Mucosa of stomach (tissue), 1 donor: ENCODE measurements around the gene CHRNA3.
A peak's percentile ranks its signal among the peaks of the same experiment; 100 is the strongest.

ENCODE experiments used
- H3K27me3 ChIP-seq: one replicate; pipeline ENCODE4 v1.7.0; 2013; ENCODE audit warnings: mild to moderate bottlenecking, low read length; ENCODE audit not compliant: control insufficient read depth, insufficient read depth
- H3K36me3 ChIP-seq: one replicate; pipeline ENCODE4 v1.7.0; 2013; ENCODE audit warnings: low read length; ENCODE audit not compliant: control insufficient read depth, insufficient read depth
- H3K4me1 ChIP-seq: one replicate; pipeline ENCODE4 v1.7.0; 2013; ENCODE audit warnings: mild to moderate bottlenecking, low read length; ENCODE audit not compliant: control insufficient read depth, insufficient read depth
- H3K4me3 ChIP-seq: one replicate; pipeline ENCODE4 v1.7.0; 2013; ENCODE audit warnings: low read length
- H3K9ac ChIP-seq: one replicate; pipeline ENCODE4 v1.7.0; 2013; ENCODE audit warnings: mild to moderate bottlenecking, low read length, moderate library complexity
- H3K9me3 ChIP-seq: one replicate; pipeline ENCODE4 v1.7.0; 2013; ENCODE audit warnings: mild to moderate bottlenecking, low read length, moderate library complexity; ENCODE audit not compliant: control insufficient read depth
- donor health status: Pancreatic carcinoma.

The CHRNA3 gene

DNA sequence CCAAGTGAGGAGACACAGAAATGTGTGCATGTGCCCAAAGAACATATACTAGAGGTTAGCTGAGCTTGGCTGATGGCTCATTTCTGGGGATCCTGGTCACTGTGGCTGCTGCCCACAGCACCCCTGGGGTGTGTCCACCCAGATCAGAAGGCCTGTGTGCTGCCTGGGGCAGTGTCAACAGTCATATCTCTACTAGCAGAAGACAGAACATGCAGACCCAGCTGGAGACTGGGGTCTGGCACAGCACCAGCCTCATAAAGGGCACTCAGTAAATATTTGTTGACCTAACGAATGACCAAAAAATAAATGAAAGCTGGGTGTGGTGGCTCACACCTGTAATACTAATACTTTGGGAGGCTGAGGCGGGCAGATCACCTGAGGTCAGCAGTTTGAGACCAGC is 16.4 kb downstream of the CHRNA3 start:
- H3K9me3 ChIP-seq, result no peaks in the 10 kb centered on the region
- no peak overlapping the region for H3K4me3 ChIP-seq
- no peaks in the 10 kb centered on the region for H3K4me1 ChIP-seq
- H3K9ac ChIP-seq, result no peak overlapping the region
- no peaks in the 10 kb centered on the region for H3K36me3 ChIP-seq
- H3K27me3 ChIP-seq, result no peaks in the 10 kb centered on the region

GRCh38 chr15:78603467-78603866 is 17.3 kb downstream of the CHRNA3 start:
- Histone ChIP-seq H3K9me3 (no peaks in the 10 kb centered on the region), H3K36me3 (no peaks in the 10 kb centered on the region), H3K4me3 (no peak overlapping the region), H3K9ac (no peak overlapping the region), H3K27me3 (no peaks in the 10 kb centered on the region), H3K4me1 (no peaks in the 10 kb centered on the region)

GRCh38 chr15:78599189-78599588 is 21.6 kb downstream of the CHRNA3 start:
- Histone ChIP-seq H3K36me3 (no peaks in the 10 kb centered on the region), H3K9me3 (no peaks in the 10 kb centered on the region), H3K9ac (no peak overlapping the region), H3K4me1 (no peaks in the 10 kb centered on the region), H3K27me3 (no peaks in the 10 kb centered on the region), H3K4me3 (no peak overlapping the region)

GRCh38 chr15:78598348-78598747 is 22.4 kb downstream of the CHRNA3 start:
- Histone ChIP-seq H3K4me1 (no peaks in the 10 kb centered on the region), H3K9ac (no peak overlapping the region), H3K27me3 (no peaks in the 10 kb centered on the region), H3K36me3 (no peaks in the 10 kb centered on the region), H3K4me3 (no peak overlapping the region), H3K9me3 (no peaks in the 10 kb centered on the region)

DNA sequence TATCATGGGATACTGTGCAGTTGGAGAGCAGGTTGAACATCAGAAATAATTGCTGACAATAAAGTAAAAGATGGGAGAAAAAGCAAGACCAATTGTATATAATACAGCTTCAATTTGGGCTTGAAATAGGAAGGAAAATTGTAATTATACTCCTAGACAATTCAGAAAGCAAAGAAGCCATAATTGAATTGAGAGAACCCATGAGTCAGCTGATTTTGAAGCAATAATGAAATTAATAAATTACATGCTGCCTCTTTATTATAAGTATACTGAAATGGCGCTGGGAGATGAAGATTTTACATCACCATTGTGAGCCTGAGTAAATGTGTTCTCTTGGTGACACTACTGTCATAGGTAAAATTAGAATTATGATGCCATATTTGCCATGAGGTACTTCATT is 23.2 kb downstream of the CHRNA3 start:
- Histone ChIP-seq H3K36me3 (no peaks in the 10 kb centered on the region), H3K9me3 (no peaks in the 10 kb centered on the region), H3K27me3 (no peaks in the 10 kb centered on the region), H3K4me1 (no peaks in the 10 kb centered on the region), H3K9ac (no peak overlapping the region), H3K4me3 (no peak overlapping the region)

DNA sequence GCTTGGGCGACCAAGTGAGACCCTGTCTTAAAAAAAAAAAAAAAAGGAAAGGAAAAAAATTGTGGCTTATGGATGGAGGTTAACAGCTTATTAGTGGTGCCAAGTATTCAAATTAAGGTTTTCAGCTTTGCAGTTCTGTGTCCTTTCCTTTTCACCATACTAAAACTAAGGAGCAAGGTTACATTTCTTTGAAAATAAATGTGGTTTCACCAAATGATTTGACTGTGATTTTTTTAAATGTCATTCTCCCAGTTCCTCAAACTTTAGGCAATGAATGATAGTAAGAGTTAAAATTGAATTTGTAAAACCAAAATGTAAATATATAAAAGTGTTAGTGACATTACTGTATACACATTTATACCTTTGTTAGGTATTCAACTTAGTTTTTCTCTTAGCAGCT is 45.9 kb downstream of the CHRNA3 start:
- Histone ChIP-seq H3K9ac (no peak overlapping the region), H3K27me3 (no peaks in the 10 kb centered on the region), H3K4me1 (no peaks in the 10 kb centered on the region), H3K4me3 (no peak overlapping the region), H3K36me3 (no peaks in the 10 kb centered on the region), H3K9me3 (no peaks in the 10 kb centered on the region)

- H3K9ac ChIP-seq, result no peak overlapping the region
- no peaks in the 10 kb centered on the region for H3K36me3 ChIP-seq
- no peaks in the 10 kb centered on the region for H3K9me3 ChIP-seq
- no peaks in the 10 kb centered on the region for H3K4me1 ChIP-seq
- no peaks in the 10 kb centered on the region for H3K27me3 ChIP-seq
- no peak overlapping the region for H3K4me3 ChIP-seq
Measured at GRCh38 chr15:78573416-78573815, 47.4 kb downstream of the CHRNA3 start.

GRCh38 chr15:78571382-78571781 is 49.4 kb downstream of the CHRNA3 start:
- no peaks in the 10 kb centered on the region for H3K9me3 ChIP-seq
- H3K4me1 ChIP-seq, result peaks cover 1% of the 10 kb centered on the region
- no peaks in the 10 kb centered on the region for H3K36me3 ChIP-seq
- H3K9ac ChIP-seq, result no peak overlapping the region
- peaks cover 3% of the 10 kb centered on the region for H3K27me3 ChIP-seq
- no peak overlapping the region for H3K4me3 ChIP-seq

GRCh38 chr15:78570710-78571109 is 50.1 kb downstream of the CHRNA3 start:
- no peak overlapping the region for H3K4me3 ChIP-seq
- peaks cover 9% of the 10 kb centered on the region for H3K27me3 ChIP-seq
- no peaks in the 10 kb centered on the region for H3K9me3 ChIP-seq
- no peaks in the 10 kb centered on the region for H3K36me3 ChIP-seq
- peaks cover 8% of the 10 kb centered on the region for H3K4me1 ChIP-seq
- no peak overlapping the region for H3K9ac ChIP-seq

DNA sequence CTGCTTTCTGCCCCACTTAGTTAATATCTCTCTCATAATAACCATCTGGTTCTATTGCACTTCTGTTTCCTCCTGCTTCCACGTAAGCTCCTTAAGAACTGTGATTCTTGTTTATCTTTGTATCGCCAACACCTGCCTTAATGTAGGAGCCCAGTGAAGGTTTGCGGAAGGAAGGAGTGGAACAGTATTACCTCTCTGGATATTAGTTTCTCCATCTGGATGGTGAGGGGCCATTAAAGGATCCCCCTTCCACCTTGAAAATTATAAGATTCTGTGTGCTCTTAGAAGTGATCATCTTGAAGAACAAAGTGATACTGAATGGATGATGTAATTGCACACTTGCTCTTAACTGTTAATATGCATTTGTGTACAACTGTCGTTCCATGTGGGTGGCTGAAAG is 53.3 kb downstream of the CHRNA3 start:
- no peaks in the 10 kb centered on the region for H3K9me3 ChIP-seq
- peaks cover 9% of the 10 kb centered on the region for H3K27me3 ChIP-seq
- no peak overlapping the region for H3K4me3 ChIP-seq
- H3K9ac ChIP-seq, result no peak overlapping the region
- H3K4me1 ChIP-seq, result peaks cover 12% of the 10 kb centered on the region
- no peaks in the 10 kb centered on the region for H3K36me3 ChIP-seq

DNA sequence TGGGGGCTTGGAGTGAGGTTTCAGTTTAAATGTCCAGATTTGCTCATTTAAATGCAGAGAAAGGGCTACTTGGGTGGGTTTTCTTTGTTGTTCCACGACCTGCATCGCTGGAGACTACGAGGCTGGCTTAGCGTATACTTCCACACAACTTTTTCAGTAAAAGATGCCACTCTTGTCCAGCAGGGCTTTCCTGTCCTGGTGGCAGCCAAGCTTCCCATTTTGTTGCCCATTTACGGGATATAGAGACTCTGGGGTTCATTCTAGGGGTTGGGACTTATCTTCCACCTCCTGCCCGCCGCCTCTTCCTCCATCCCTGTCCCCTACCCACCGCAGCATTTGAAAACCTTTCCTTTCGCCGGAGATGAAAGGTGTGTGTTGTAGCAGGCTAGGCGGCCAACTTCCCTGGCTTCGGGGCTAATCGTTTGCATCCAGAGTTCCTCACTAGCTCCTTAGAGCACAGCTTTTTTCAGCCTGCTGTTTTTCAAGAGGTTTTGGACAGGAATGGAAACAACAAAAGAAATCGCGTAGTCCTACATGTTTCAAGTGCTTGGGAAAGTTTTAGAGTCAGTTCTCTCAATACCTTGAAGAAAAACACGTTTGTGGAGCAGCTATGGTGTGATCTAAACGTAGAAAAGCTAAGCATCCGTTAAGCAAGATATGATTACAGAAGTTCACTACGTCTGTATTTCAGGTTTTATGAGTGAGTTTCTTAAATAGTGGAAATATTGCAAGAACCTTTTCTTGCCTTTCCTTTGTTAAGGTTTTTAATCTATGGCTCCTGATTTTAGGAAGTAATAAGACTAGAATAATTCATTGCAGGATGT is 54.6 kb downstream of the CHRNA3 start:
- Histone ChIP-seq H3K4me3 (peak overlapping the region; percentile 66), H3K27me3 (peaks cover 9% of the 10 kb centered on the region), H3K9ac (peak overlapping the region; percentile 59)

DNA sequence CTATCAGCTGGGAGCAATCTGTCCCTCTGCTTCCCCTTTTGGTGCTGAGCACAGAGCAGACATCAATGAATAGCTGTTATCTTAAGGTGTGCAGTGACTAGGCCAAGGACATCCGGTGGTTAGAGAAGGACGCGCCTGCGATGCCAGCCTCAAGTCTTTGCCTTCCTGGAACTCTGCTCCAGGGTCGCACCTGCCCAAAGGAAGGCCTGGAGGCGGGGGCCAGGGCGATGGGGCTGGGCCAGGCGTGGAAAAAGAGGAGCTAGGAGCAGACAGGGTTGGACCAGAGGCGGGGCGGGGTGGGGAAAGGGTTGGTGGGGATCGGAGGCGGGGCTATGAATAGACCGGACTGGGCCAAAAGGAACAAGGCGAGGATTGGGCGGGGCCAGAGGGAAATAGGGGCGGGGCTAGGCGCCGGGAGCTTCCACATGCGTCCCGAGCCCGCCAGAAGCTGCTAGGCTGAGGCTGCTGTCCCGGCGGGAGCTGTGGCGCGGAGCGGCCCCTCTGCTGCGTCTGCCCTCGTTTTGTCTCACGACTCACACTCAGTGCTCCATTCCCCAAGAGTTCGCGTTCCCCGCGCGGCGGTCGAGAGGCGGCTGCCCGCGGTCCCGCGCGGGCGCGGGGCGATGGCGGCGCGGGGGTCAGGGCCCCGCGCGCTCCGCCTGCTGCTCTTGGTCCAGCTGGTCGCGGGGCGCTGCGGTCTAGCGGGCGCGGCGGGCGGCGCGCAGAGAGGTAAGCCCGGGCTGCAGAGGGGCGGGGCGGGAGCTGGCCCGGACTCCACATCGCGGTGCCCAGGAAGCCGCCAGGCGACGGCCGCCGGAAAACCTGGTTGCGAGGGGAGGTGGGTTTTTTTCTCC is 55.5 kb downstream of the CHRNA3 start, which contains the start of gene CHRNA5:
Gene CHRNA5 (plus strand): TSS at position 424 of the 854 bp plus-strand sequence. CDS start 200 bp downstream, at position 624.
- Histone ChIP-seq H3K4me1 (peaks cover 12% of the 10 kb centered on the region), H3K36me3 (no peaks in the 10 kb centered on the region), H3K27me3 (peaks cover 9% of the 10 kb centered on the region), H3K9ac (peak within 1 kb of the TSS; percentile 59), H3K9me3 (no peaks in the 10 kb centered on the region), H3K4me3 (peak within 1 kb of the TSS; percentile 66)

More for the DNA sequence above, 54.6 kb downstream of the CHRNA3 start:
- Histone ChIP-seq H3K36me3 (no peaks in the 10 kb centered on the region), H3K4me1 (peaks cover 12% of the 10 kb centered on the region), H3K9me3 (no peaks in the 10 kb centered on the region)
